Measurements from ENCODE around the gene PRND. TPM values are rescaled to one million over a fixed set of nuclear protein-coding genes. Genes with fewer than 3 reads are reported as not detected.

The PRND gene
- total and polyA plus RNA-seq, 2 donors (not counting 1 experiment from before 2014, with no cell fraction given) = 0.03 TPM; not detected in 1

DNA sequence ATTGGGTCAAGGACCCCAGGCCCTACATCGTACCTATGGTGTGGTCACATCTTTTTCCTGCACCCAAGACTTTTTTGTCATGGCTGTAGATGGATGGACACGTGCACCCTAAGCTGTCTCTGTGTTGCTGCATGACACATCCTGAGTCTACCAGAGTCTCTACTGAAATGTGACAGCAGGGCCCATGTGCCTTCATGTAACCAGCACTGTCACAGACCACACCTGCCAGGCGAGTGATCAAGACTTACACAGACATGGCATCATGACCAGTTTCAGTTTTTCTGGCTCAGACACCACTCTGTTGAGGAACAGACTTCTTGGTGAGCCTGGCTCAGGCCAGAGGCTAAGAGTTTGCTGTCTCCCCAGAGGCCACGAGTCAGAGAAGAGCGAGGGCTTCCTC lies 7.6 kb downstream of the PRND start:
- TF ChIP-seq, protein P1, sequence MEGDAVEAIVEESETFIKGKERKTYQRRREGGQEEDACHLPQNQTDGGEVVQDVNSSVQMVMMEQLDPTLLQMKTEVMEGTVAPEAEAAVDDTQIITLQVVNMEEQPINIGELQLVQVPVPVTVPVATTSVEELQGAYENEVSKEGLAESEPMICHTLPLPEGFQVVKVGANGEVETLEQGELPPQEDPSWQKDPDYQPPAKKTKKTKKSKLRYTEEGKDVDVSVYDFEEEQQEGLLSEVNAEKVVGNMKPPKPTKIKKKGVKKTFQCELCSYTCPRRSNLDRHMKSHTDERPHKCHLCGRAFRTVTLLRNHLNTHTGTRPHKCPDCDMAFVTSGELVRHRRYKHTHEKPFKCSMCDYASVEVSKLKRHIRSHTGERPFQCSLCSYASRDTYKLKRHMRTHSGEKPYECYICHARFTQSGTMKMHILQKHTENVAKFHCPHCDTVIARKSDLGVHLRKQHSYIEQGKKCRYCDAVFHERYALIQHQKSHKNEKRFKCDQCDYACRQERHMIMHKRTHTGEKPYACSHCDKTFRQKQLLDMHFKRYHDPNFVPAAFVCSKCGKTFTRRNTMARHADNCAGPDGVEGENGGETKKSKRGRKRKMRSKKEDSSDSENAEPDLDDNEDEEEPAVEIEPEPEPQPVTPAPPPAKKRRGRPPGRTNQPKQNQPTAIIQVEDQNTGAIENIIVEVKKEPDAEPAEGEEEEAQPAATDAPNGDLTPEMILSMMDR (IDR thresholded peaks at IDR 0.05) = no peak
- TF ChIP-seq EZH2 (IDR thresholded peaks at IDR 0.05; ENCODE audit: borderline replicate concordance, insufficient read depth, low read depth, low read length, poor library complexity, severe bottlenecking) = no peak
- Histone ChIP-seq H3K9me3 (ENCODE audit: control extremely low read depth in 1 of 3, control insufficient read depth in 2 of 3, insufficient read depth in 1 of 3, low read length in 2 of 3) (no peaks in the 10 kb centered on the region), H3K4me2 (replicated peaks; ENCODE audit: low read depth, low read length, poor library complexity, severe bottlenecking) (no peak overlapping the region), H3K4me3 (ENCODE audit: control extremely low read depth in 1 of 5, extremely low read depth in 1 of 5, insufficient read depth in 1 of 5, low read depth in 2 of 5, low read length in 4 of 5) (no peak overlapping the region), H3K9ac (ENCODE audit: low read length) (no peak overlapping the region), H3K79me2 (ENCODE audit: control insufficient read depth, insufficient read depth, low read length) (no peaks in the 10 kb centered on the region), H3K27ac (ENCODE audit: low read length in 2 of 2) (no peak overlapping the region), H3K4me1 (ENCODE audit: control insufficient read depth in 2 of 2, insufficient read depth in 2 of 2, low read length in 2 of 2) (peaks cover 14 to 17% of the 10 kb centered on the region in 2 donors), H4K20me1 (ENCODE audit: control insufficient read depth, insufficient read depth, low read length, poor library complexity, severe bottlenecking) (no peaks in the 10 kb centered on the region), H3K27me3 (replicated peaks in 1 of 4; ENCODE audit: control extremely low read depth in 1 of 4, control insufficient read depth in 3 of 4, insufficient read depth in 4 of 4, low read length in 3 of 4) (peaks cover 0 to 6% (median 0%) of the 10 kb centered on the region in 4 experiments), H2AFZ (ENCODE audit: insufficient read depth, low read depth, low read length, poor library complexity, severe bottlenecking) (no peak overlapping the region), H3K36me3 (replicated peaks in 1 of 2; ENCODE audit: control extremely low read depth in 1 of 2, control insufficient read depth in 1 of 2, extremely low read depth in 1 of 2, insufficient read depth in 2 of 2, low read length in 1 of 2) (no peaks in the 10 kb centered on the region)
- intact Hi-C loops (cut with micrococcal nuclease) = no loop called here
- peaks cover 17% of the 10 kb centered on the region for H3K27me3 Mint-ChIP-seq
- CTCF ChIA-PET = interaction anchor here (1.1 to 12.4 kb wide), 5 partner anchors 9 to 227 kb away, joined by 4 to 145 read pairs (median 5); no protein-coding TSS in a partner anchor
- H3K4me1 Mint-ChIP-seq = peaks cover 15% of the 10 kb centered on the region
- DNase-seq (no peak), ATAC-seq (ENCODE audit: low read depth) (no peak)
- no peaks in the 10 kb centered on the region for H3K9me3 Mint-ChIP-seq (ENCODE audit: insufficient read depth)
- 71% methylated on average over 5 of the region's 5 CpGs for WGBS (ENCODE audit: insufficient coverage)
- no peak overlapping the region for H3K4me3 Mint-ChIP-seq
- H3K27ac Mint-ChIP-seq = peak overlapping the region; percentile 20
- POLR2A ChIA-PET = no interaction called here

DNA sequence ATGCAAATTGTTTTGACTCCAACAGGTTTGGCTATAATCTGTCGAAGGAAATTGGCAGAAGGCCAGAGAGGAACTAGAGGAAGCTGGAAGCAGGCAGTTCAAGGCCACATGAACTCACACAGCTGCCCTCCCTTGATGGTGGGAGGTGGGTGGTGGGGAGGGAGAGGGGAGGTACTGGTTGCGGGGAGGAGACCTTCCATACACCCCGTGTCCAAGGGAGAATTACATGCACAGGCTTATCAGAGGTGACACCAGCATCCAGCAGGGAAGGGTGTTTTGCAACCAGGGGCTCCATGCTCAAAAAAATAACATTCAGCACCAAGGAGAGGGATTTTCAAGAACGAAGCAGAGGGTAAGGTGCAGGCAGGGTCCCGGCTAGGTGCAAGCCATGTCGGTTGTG lies 9.1 kb downstream of the PRND start:
- ATAC-seq (ENCODE audit: low read depth) (no peak), DNase-seq (no peak)
- no peaks in the 10 kb centered on the region for H3K9me3 ChIP-seq (ENCODE audit: control extremely low read depth in 1 of 3, control insufficient read depth in 2 of 3, insufficient read depth in 1 of 3, low read length in 2 of 3)
- no peaks in the 10 kb centered on the region for H4K20me1 ChIP-seq (ENCODE audit: control insufficient read depth, insufficient read depth, low read length, poor library complexity, severe bottlenecking)
- H3K27me3 ChIP-seq (replicated peaks in 1 of 4; ENCODE audit: control extremely low read depth in 1 of 4, control insufficient read depth in 3 of 4, insufficient read depth in 4 of 4, low read length in 3 of 4) = peaks cover 0 to 6% (median 1%) of the 10 kb centered on the region in 4 experiments
- peaks cover 15% of the 10 kb centered on the region for H3K4me1 Mint-ChIP-seq
- WGBS (ENCODE audit: insufficient coverage) = 7% methylated on average over 4 of the region's 6 CpGs
- no peak overlapping the region for H3K4me3 Mint-ChIP-seq
- H3K27ac ChIP-seq (ENCODE audit: low read length in 2 of 2) = no peak overlapping the region
- H3K79me2 ChIP-seq (ENCODE audit: control insufficient read depth, insufficient read depth, low read length) = no peaks in the 10 kb centered on the region
- H3K27me3 Mint-ChIP-seq = peaks cover 24% of the 10 kb centered on the region
- H3K36me3 ChIP-seq (replicated peaks in 1 of 2; ENCODE audit: control extremely low read depth in 1 of 2, control insufficient read depth in 1 of 2, extremely low read depth in 1 of 2, insufficient read depth in 2 of 2, low read length in 1 of 2) = no peaks in the 10 kb centered on the region
- H3K9ac ChIP-seq (ENCODE audit: low read length) = no peak overlapping the region
- TF ChIP-seq EZH2 (IDR thresholded peaks at IDR 0.05; ENCODE audit: borderline replicate concordance, insufficient read depth, low read depth, low read length, poor library complexity, severe bottlenecking) = no peak
- TF ChIP-seq, protein P1 (IDR thresholded peaks at IDR 0.05) = no peak
- H3K4me2 ChIP-seq (replicated peaks; ENCODE audit: low read depth, low read length, poor library complexity, severe bottlenecking) = no peak overlapping the region
- no peak overlapping the region for H3K4me3 ChIP-seq (ENCODE audit: control extremely low read depth in 1 of 5, extremely low read depth in 1 of 5, insufficient read depth in 1 of 5, low read depth in 2 of 5, low read length in 4 of 5)
- no peaks in the 10 kb centered on the region for H3K9me3 Mint-ChIP-seq (ENCODE audit: insufficient read depth)
- H3K4me1 ChIP-seq (ENCODE audit: control insufficient read depth in 2 of 2, insufficient read depth in 2 of 2, low read length in 2 of 2) = peaks cover 14 to 15% of the 10 kb centered on the region in 2 donors
- no peak overlapping the region for H3K27ac Mint-ChIP-seq
- intact Hi-C loops (cut with micrococcal nuclease) = no loop called here
- CTCF ChIA-PET = interaction anchor here (1.0 to 2.5 kb wide), 2 partner anchors 10 to 117 kb away, joined by 4 to 15 read pairs; no protein-coding TSS in a partner anchor
- no peak overlapping the region for H2AFZ ChIP-seq (ENCODE audit: insufficient read depth, low read depth, low read length, poor library complexity, severe bottlenecking)
- POLR2A ChIA-PET = no interaction called here
